SK-N-SH (cell line): Measurements from ENCODE around the gene RPL29. TPM values are rescaled to one million over a fixed set of nuclear protein-coding genes. Genes with fewer than 3 reads are reported as not detected.

Experiments
- CTCF ChIA-PET: fragments of 300-600, 350-600 bp; formaldehyde crosslinking; extraction: SDS; loops from one replicate; lab custom pipeline; 2021; lab: Yijun Ruan, JAX
- POLR2A ChIA-PET: fragments of 350-600 bp; sonication (Branson Sonifier 250); formaldehyde crosslinking; extraction: SDS; loops from one replicate; lab custom pipeline; 2020; ENCODE audit warnings: antibody characterized with exemption, inconsistent platforms; lab: Yijun Ruan, JAX
- DNase-seq: peaks from one replicate; pipeline ENCODE4 v3.0.0; 2012
- H2AFZ ChIP-seq: fragments of 200-600 bp; sonication (generic); 2 replicates; pipeline ENCODE4 v1.8.1; 2016; ENCODE audit warnings: antibody characterized with exemption, mild to moderate bottlenecking, low read depth
- H3F3A ChIP-seq: fragments of 200-600 bp; sonication (generic); replicated peaks from 2 replicates; pipeline ENCODE3; 2016; ENCODE audit warnings: antibody characterized with exemption, mild to moderate bottlenecking; ENCODE audit not compliant: insufficient read depth
- H3K27ac ChIP-seq, 2 experiments: fragments of 200-500 bp in 1 of 2; fragments of 200-600 bp in 1 of 2; sonication (Bioruptor generic) in 1 of 2; sonication (generic), shearing (Covaris generic) in 1 of 2; 2 replicates each; pipeline versions ENCODE4 v1.5.1 to v1.6.1; 2014 to 2016; ENCODE audit warnings: low read depth in 2 of 2, inconsistent platforms in 1 of 2, low read length in 1 of 2, mild to moderate bottlenecking in 1 of 2, mixed read lengths in 1 of 2
- H3K27me3 ChIP-seq: fragments of 200-600 bp; sonication (generic), shearing (Covaris generic); 2 replicates; pipeline ENCODE4 v1.6.1; 2016; ENCODE audit warnings: mixed run types; ENCODE audit not compliant: insufficient read depth
- H3K36me3 ChIP-seq, 2 experiments: fragments of 200-500 bp in 1 of 2; fragments of 200-600 bp in 1 of 2; sonication (Bioruptor generic) in 1 of 2; sonication (generic) in 1 of 2; replicated peaks in 1 of 2; 2 replicates each; pipeline versions ENCODE3 to v1.5.1; 2014 to 2016; ENCODE audit warnings: low read length in 1 of 2, mild to moderate bottlenecking in 1 of 2; ENCODE audit not compliant: insufficient read depth in 2 of 2, control insufficient read depth in 1 of 2
- H3K4me1 ChIP-seq, 2 experiments: fragments of 200-500 bp in 1 of 2; fragments of 200-600 bp in 1 of 2; sonication (Bioruptor generic) in 1 of 2; sonication (generic), shearing (Covaris generic) in 1 of 2; 2 replicates each; pipeline versions ENCODE4 v1.5.1 to v1.6.1; 2014 to 2016; ENCODE audit warnings: low read depth in 1 of 2, low read length in 1 of 2, mixed run types in 1 of 2; ENCODE audit not compliant: insufficient read depth in 2 of 2, control insufficient read depth in 1 of 2
- H3K4me2 ChIP-seq: fragments of 200-600 bp; sonication (generic), shearing (Covaris generic); 2 replicates; pipeline ENCODE4 v1.6.1; 2017; ENCODE audit warnings: mixed run types
- H3K4me3 ChIP-seq, 2 experiments: fragments of 200-500 bp in 1 of 2; fragments of 200-600 bp in 1 of 2; sonication (Bioruptor generic) in 1 of 2; sonication (generic), shearing (Covaris generic) in 1 of 2; 2 replicates each; pipeline versions ENCODE4 v1.5.1 to v1.8.1; 2014 to 2016; ENCODE audit warnings: low read depth in 2 of 2, inconsistent platforms in 1 of 2, low read length in 1 of 2, mild to moderate bottlenecking in 1 of 2, mixed read lengths in 1 of 2, moderate library complexity in 1 of 2
- H3K79me2 ChIP-seq: fragments of 200-600 bp; sonication (generic); 2 replicates; pipeline ENCODE4 v1.8.1; 2017; ENCODE audit warnings: mild to moderate bottlenecking; ENCODE audit not compliant: insufficient read depth
- H3K9ac ChIP-seq: fragments of 200-600 bp; sonication (generic); 2 replicates; pipeline ENCODE4 v1.6.1; 2017; ENCODE audit warnings: mixed run types
- H3K9me2 ChIP-seq: fragments of 200-600 bp; sonication (generic); 2 replicates; pipeline ENCODE4 v1.6.1; 2017; ENCODE audit warnings: mixed run types
- H3K9me3 ChIP-seq: fragments of 200-600 bp; sonication (generic); 2 replicates; pipeline ENCODE4 v1.6.1; 2017; ENCODE audit warnings: mixed run types, mild to moderate bottlenecking, moderate library complexity
- H4K20me1 ChIP-seq: fragments of 200-600 bp; sonication (generic); 2 replicates; pipeline ENCODE4 v1.6.1; 2017; ENCODE audit warnings: mild to moderate bottlenecking, mixed run types; ENCODE audit not compliant: insufficient read depth
- CTCF ChIP-seq: fragments of 200-600 bp; sonication (generic); IDR thresholded peaks from 2 replicates; pipeline ENCODE4 v1.6.1; 2017; ENCODE audit warnings: antibody characterized with exemption, mild to moderate bottlenecking, moderate library complexity
- ELF1 ChIP-seq: IDR thresholded peaks from 2 replicates; pipeline ENCODE4 v1.4.0; 2012
- EZH2phosphoT487 ChIP-seq: fragments of 200-600 bp; sonication (generic); IDR thresholded peaks from 2 replicates; pipeline ENCODE4 v1.6.1; 2017; ENCODE audit warnings: low read depth, mixed run types, mild to moderate bottlenecking, antibody characterized with exemption, moderate library complexity, borderline replicate concordance
- FOSL2 ChIP-seq: IDR thresholded peaks from 2 replicates; pipeline ENCODE4 v1.4.0; 2012; ENCODE audit warnings: low read depth, mild to moderate bottlenecking, moderate library complexity, borderline replicate concordance
- FOXM1 ChIP-seq: IDR thresholded peaks from 2 replicates; pipeline ENCODE4 v1.4.0; 2012; ENCODE audit warnings: low read depth, mild to moderate bottlenecking
- GABPA ChIP-seq: IDR thresholded peaks from 2 replicates; pipeline ENCODE4 v1.4.0; 2012; ENCODE audit warnings: low read depth, mild to moderate bottlenecking
- GATA2 ChIP-seq: sonication (generic); formaldehyde crosslinking; IDR thresholded peaks from 2 replicates; pipeline ENCODE4 v1.5.0; 2020; ENCODE audit warnings: mild to moderate bottlenecking, missing genetic modification reagents
- MAX ChIP-seq: IDR thresholded peaks from 2 replicates; pipeline ENCODE4 v1.4.0; 2012; ENCODE audit warnings: low read depth
- MEF2A ChIP-seq: IDR thresholded peaks from 2 replicates; pipeline ENCODE4 v1.4.0; 2012; ENCODE audit warnings: low read depth, borderline replicate concordance
- MXI1 ChIP-seq: IDR thresholded peaks from 2 replicates; pipeline ENCODE4 v1.6.1; 2012; ENCODE audit warnings: mild to moderate bottlenecking, low read depth, low read length, improper control_type of control experiment
- NFIC ChIP-seq: IDR thresholded peaks from 2 replicates; pipeline ENCODE4 v1.4.0; 2012; ENCODE audit warnings: borderline replicate concordance
- NRF1 ChIP-seq: IDR thresholded peaks from 2 replicates; pipeline ENCODE4 v1.6.1; 2012; ENCODE audit warnings: low read depth, mild to moderate bottlenecking, low read length
- PBX3 ChIP-seq: IDR thresholded peaks from 2 replicates; pipeline ENCODE4; 2012
- RAD21 ChIP-seq: IDR thresholded peaks from 2 replicates; pipeline ENCODE4 v1.6.1; 2012; ENCODE audit warnings: mild to moderate bottlenecking, low read length
- RFX5 ChIP-seq: IDR thresholded peaks from 2 replicates; pipeline ENCODE4 v1.6.1; 2012; ENCODE audit warnings: mild to moderate bottlenecking, improper control_type of control experiment, low read length
- RXRA ChIP-seq: IDR thresholded peaks from 2 replicates; pipeline ENCODE4 v1.4.0; 2012; ENCODE audit warnings: low read depth, mild to moderate bottlenecking, borderline replicate concordance
- SIN3A ChIP-seq: IDR thresholded peaks from 2 replicates; pipeline ENCODE4 v1.6.1; 2012; ENCODE audit warnings: low read depth, mild to moderate bottlenecking, low read length, moderate library complexity, borderline replicate concordance
- SMC3 ChIP-seq: IDR thresholded peaks from 2 replicates; pipeline ENCODE4 v1.6.1; 2012; ENCODE audit warnings: low read depth, low read length, improper control_type of control experiment
- TAF1 ChIP-seq: IDR thresholded peaks from 2 replicates; pipeline ENCODE4 v1.6.1; 2012; ENCODE audit warnings: low read depth, mild to moderate bottlenecking, low read length, moderate library complexity, borderline replicate concordance
- TCF12 ChIP-seq: IDR thresholded peaks from 2 replicates; pipeline ENCODE4 v1.4.0; 2012
- USF1 ChIP-seq: IDR thresholded peaks from 2 replicates; pipeline ENCODE4 v1.4.0; 2012; ENCODE audit warnings: low read depth, borderline replicate concordance
- USF2 ChIP-seq: fragments of 150-350 bp; IDR thresholded peaks from 2 replicates; pipeline ENCODE4 v1.6.1; 2017; ENCODE audit warnings: antibody characterized with exemption, low read length, low read depth, borderline replicate concordance
- YY1 ChIP-seq: IDR thresholded peaks from 2 replicates; pipeline ENCODE4 v1.4.0; 2012; ENCODE audit warnings: low read depth, mild to moderate bottlenecking
- WGBS: methylation state at CpG from one replicate; pipeline ENCODE4 v1.1.6; 2017; ENCODE audit warnings: low lambda C conversion rate; 5-methylcytosine and 5-hydroxymethylcytosine counted together
- polyA plus RNA-seq, 3 experiments: library from polyadenylated mRNA; depleted of rRNA; stranded (reverse); fragments of >200 nt; gene quantifications; 2 replicates each; pipeline ENCODE4 v1.2.3, GENCODE V29; 2012

The RPL29 gene
- polyA plus RNA-seq, 1 of the 3 experiments (the other 2 are of a cell fraction): 3,173 TPM

- TF ChIP-seq TAF1 (no peak), FOSL2 (no peak), RXRA (no peak), RFX5 (no peak), NFIC (no peak), MXI1 (peak; percentile 83), RAD21 (peak; percentile 66), MAX (no peak), NRF1 (no peak), CTCF (peak; percentile 52)
These were observed 45.5 kb upstream of the RPL29 start (continued) for GRCh38 chr3:52041118-52041731.

GRCh38 chr3:52040600-52040999 is 44.9 kb upstream of the RPL29 start:
- WGBS: 90% methylated on average over 8 of the region's 8 CpGs
- H3K79me2 ChIP-seq: no peaks in the 10 kb centered on the region
- TF ChIP-seq PBX3: no peak
- no peak for TF ChIP-seq MAX
- TF ChIP-seq GATA2 (CRISPR knock-in tag): no peak
- TF ChIP-seq FOXM1: no peak
- TF ChIP-seq MEF2A: no peak
- no peak for TF ChIP-seq GABPA
- no peak for TF ChIP-seq ELF1
- no peak for TF ChIP-seq USF1
- TF ChIP-seq TCF12: no peak
- TF ChIP-seq SMC3: no peak
- TF ChIP-seq RXRA: no peak
- no peak for TF ChIP-seq YY1
- TF ChIP-seq USF2: no peak
- no peak for TF ChIP-seq NFIC
- no peak for TF ChIP-seq EZH2phosphoT487
- no peak for TF ChIP-seq SIN3A
- TF ChIP-seq, all 33 proteins: peak for 0
- no peaks in the 10 kb centered on the region for H4K20me1 ChIP-seq
- no peaks in the 10 kb centered on the region for H3K9me3 ChIP-seq
- peak overlapping the region in 1 of 2 experiments; percentile 100; a peak in 2 of 4 replicates for H3K27ac ChIP-seq
- no peak overlapping the region for H3K9ac ChIP-seq
- ChIA-PET CTCF (interaction anchor here (0.8 to 29.9 kb wide), 15 partner anchors 12 to 240 kb away, joined by 3 to 983 read pairs (median 7); partner anchors contain the start of genes ABHD14B and DUSP7), POLR2A (interaction anchor here (0.9 to 7.2 kb wide), 13 partner anchors 11 to 280 kb away, joined by 3 to 218 read pairs (median 5); partner anchors contain the start of genes DUSP7, RPL29 and WDR82)
- H3F3A ChIP-seq: no peaks in the 10 kb centered on the region
- peak overlapping the region; percentile 22; the same call in 1 of the 2 replicates for H2AFZ ChIP-seq
- no peak overlapping the region for H3K4me2 ChIP-seq
- H3K27me3 ChIP-seq: no peaks in the 10 kb centered on the region
- H3K9me2 ChIP-seq: no peaks in the 10 kb centered on the region
- no peak overlapping the region for H3K4me3 ChIP-seq
- DNase-seq: no peak
- peaks cover 11 to 87% of the 10 kb centered on the region in 2 experiments; a peak in 3 of 4 replicates for H3K4me1 ChIP-seq
- no peaks in the 10 kb centered on the region for H3K36me3 ChIP-seq
